Type B pancreatic cell (in vitro differentiated cells): Measurements from ENCODE around the gene ADCY5. TPM values are rescaled to one million over a fixed set of nuclear protein-coding genes. Genes with fewer than 3 reads are reported as not detected.

Source experiments
- DNase-seq: peaks from one replicate; pipeline ENCODE4 v3.0.0; 2021; ENCODE audit warnings: mixed read lengths; ENCODE audit not compliant: unreplicated experiment; ENCODE audit errors: extremely low spot score
- H3K27ac Mint-ChIP-seq: 2 replicates; pipeline ENCODE4 v1.8.0; 2021; ENCODE audit warnings: mild to moderate bottlenecking, mixed read lengths
- H3K27me3 Mint-ChIP-seq: 2 replicates; pipeline ENCODE4 v1.8.0; 2021; ENCODE audit warnings: mixed read lengths
- H3K36me3 Mint-ChIP-seq: 2 replicates; pipeline ENCODE4 v1.8.0; 2021; ENCODE audit warnings: mixed read lengths
- H3K4me1 Mint-ChIP-seq: one replicate; pipeline ENCODE4 v1.8.0; 2021; ENCODE audit warnings: mixed read lengths; ENCODE audit not compliant: unreplicated experiment
- H3K4me3 Mint-ChIP-seq: 2 replicates; pipeline ENCODE4 v1.8.0; 2021; ENCODE audit warnings: mild to moderate bottlenecking, mixed read lengths
- H3K9me3 Mint-ChIP-seq: 2 replicates; pipeline ENCODE4 v1.8.0; 2021; ENCODE audit warnings: mixed read lengths
- total RNA-seq: library from RNA; stranded (reverse); gene quantifications from 2 replicates; pipeline ENCODE4 v1.2.1, GENCODE V29; 2021; ENCODE audit warnings: low replicate concordance
- TF ChIP-seq, protein P1 (sequence below): fragments of 200-600 bp; sonication (generic); conservative IDR thresholded peaks from 2 replicates; pipeline ENCODE4 v1.5.0; 2021; ENCODE audit warnings: antibody characterized with exemption, mild to moderate bottlenecking

The ADCY5 gene
- total RNA-seq, 1 donor from 2014 or later, result 9.1 TPM

GRCh38 chr3:123384256-123384655, 64.6 kb downstream of the ADCY5 start:
- Mint-ChIP-seq H3K9me3 (no peaks in the 10 kb centered on the region), H3K36me3 (no peaks in the 10 kb centered on the region), H3K4me3 (no peak overlapping the region), H3K27me3 (peaks cover 13% of the 10 kb centered on the region), H3K4me1 (peaks cover 31% of the 10 kb centered on the region), H3K27ac (no peak overlapping the region)
- no peak for DNase-seq
- TF ChIP-seq, protein P1, sequence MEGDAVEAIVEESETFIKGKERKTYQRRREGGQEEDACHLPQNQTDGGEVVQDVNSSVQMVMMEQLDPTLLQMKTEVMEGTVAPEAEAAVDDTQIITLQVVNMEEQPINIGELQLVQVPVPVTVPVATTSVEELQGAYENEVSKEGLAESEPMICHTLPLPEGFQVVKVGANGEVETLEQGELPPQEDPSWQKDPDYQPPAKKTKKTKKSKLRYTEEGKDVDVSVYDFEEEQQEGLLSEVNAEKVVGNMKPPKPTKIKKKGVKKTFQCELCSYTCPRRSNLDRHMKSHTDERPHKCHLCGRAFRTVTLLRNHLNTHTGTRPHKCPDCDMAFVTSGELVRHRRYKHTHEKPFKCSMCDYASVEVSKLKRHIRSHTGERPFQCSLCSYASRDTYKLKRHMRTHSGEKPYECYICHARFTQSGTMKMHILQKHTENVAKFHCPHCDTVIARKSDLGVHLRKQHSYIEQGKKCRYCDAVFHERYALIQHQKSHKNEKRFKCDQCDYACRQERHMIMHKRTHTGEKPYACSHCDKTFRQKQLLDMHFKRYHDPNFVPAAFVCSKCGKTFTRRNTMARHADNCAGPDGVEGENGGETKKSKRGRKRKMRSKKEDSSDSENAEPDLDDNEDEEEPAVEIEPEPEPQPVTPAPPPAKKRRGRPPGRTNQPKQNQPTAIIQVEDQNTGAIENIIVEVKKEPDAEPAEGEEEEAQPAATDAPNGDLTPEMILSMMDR, result no peak

DNA sequence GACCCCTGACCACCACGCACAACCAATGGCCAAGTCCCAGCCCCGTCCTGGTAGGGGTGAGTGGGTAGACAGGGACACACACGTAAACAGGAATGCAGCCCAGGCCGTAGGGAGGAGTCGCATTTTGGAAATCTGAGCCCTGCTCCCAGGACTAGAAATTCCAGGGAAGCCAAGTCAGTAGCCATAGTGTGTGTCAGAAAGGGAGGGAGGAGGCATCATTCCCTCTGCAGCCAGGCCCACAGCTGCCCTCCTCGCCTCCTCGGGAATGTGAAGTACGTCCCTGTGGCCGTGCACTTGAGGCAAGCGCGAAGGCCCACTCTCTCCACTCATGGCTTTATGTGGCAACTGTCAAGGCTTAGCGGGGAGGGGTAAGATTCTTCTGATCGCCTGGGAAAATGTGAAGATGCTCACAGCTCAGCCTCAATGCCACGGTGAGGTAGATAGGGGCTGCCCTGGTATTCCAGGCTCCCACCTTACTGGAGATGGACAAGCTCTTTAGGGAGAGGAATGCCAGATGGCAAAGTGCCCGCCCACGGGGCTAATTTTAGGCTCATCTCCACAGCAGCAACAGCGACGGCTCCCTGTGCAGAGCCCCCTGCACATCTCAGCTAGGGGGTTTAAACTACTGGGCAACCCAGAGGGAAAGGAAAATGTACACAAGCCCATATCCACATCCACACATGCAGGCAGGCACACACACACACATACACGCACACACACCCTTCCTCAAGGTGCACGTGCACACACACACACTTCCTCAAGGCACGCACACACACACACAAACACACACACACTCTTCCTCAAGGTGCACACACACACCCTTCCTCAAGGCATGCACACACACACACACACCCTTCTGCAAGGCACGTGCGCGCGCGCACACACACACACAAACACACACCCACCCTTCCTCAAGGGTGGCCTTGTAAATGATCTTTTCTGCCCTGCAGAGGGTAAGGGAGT, 65.5 kb downstream of the ADCY5 start:
- no peak overlapping the region for H3K4me3 Mint-ChIP-seq
- TF ChIP-seq, protein P1, result no peak
- H3K27me3 Mint-ChIP-seq, result peaks cover 12% of the 10 kb centered on the region
- no peak for DNase-seq
- H3K36me3 Mint-ChIP-seq, result no peaks in the 10 kb centered on the region
- H3K9me3 Mint-ChIP-seq, result no peaks in the 10 kb centered on the region
- peak overlapping the region; percentile 48 for H3K27ac Mint-ChIP-seq
- H3K4me1 Mint-ChIP-seq, result peaks cover 30% of the 10 kb centered on the region

DNA sequence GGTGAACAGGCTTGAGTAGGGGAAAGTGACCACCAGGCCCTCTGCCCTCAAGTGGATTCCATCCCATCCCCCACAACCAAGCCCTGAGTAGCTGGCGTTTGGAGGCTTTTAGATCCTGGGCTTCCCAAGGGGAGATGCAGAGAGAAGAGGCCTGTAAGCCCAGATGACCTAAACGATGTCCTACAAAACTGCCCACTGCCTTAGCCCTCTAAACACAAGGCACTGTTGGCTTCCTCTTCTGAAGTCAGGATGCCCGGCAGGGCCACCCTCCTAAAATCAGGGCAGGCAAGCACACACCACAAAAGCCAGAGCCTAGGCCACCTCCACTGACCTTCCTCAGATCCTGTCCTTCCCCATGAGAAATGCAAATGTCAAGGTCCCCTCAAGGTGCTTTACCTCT, 68.6 kb downstream of the ADCY5 start:
- Mint-ChIP-seq H3K4me1 (peaks cover 32% of the 10 kb centered on the region), H3K4me3 (no peak overlapping the region), H3K27ac (no peak overlapping the region), H3K9me3 (no peaks in the 10 kb centered on the region), H3K36me3 (no peaks in the 10 kb centered on the region), H3K27me3 (peaks cover 3% of the 10 kb centered on the region)
- DNase-seq, result no peak
- TF ChIP-seq, protein P1, result no peak

GRCh38 chr3:123379041-123379830, 69.7 kb downstream of the ADCY5 start:
- Mint-ChIP-seq H3K4me1 (peaks cover 33% of the 10 kb centered on the region), H3K36me3 (no peaks in the 10 kb centered on the region), H3K27me3 (peaks cover 6% of the 10 kb centered on the region), H3K9me3 (peaks cover 3% of the 10 kb centered on the region), H3K4me3 (no peak overlapping the region), H3K27ac (no peak overlapping the region)
- TF ChIP-seq, protein P1, result no peak
- DNase-seq, result no peak

DNA sequence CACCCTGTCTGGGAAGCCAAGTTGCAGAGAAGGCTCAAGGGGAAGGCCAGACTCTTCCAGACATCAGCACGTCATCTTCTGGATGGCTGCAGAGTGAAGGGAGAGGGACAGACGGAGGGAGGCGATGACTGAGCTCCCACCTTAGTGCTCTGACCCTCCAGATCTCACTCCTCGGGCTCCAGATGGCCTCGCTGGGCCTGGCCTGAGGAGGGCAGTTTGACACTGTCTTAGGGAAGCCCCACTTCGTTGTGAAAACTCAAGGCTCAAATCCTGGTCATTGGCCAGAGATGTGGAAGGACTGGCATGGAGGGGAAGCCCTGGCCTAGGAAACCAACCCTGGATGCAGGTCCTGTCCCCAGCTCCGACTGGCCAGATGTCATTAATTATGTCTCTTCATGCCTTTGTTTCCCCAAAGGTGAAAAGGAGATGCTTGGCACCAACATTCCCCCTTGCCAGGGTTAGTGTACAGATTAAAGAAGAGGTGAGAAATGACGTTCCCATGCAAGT, 70.4 kb downstream of the ADCY5 start:
- TF ChIP-seq, protein P1, result no peak
- Mint-ChIP-seq H3K27ac (no peak overlapping the region), H3K27me3 (peaks cover 3% of the 10 kb centered on the region)

More for the DNA sequence above, 70.4 kb downstream of the ADCY5 start:
- no peak for DNase-seq
- H3K9me3 Mint-ChIP-seq, result peaks cover 3% of the 10 kb centered on the region
- no peak overlapping the region for H3K4me3 Mint-ChIP-seq
- H3K36me3 Mint-ChIP-seq, result no peaks in the 10 kb centered on the region
- peaks cover 26% of the 10 kb centered on the region for H3K4me1 Mint-ChIP-seq
